Measurements from ENCODE around the gene ALKAL2. TPM values are rescaled to one million over a fixed set of nuclear protein-coding genes. Genes with fewer than 3 reads are reported as not detected.
A peak's percentile ranks its signal among the peaks of the same experiment; 100 is the strongest.

ALKAL2 gene
- total and polyA plus RNA-seq, 2 of the 13 experiments (the other 11 are each of a cell fraction or from before 2014, with no cell fraction given), result 0.22 to 1.7 TPM

- peak; percentile 98 for TF ChIP-seq SOX13 (IDR thresholded peaks at IDR 0.05)
- TF ChIP-seq SOX13 (CRISPR knock-in tag; conservative IDR thresholded peaks at IDR 0.05 in 1 of 2, IDR thresholded peaks at IDR 0.05 in 1 of 2), result peak in 1 of 2 experiments; percentile 100; a peak in 2 of 4 replicates
- peak; percentile 92 for TF ChIP-seq ZSCAN29 (CRISPR knock-in tag; conservative IDR thresholded peaks at IDR 0.05)
- peak; percentile 84 for TF ChIP-seq ZNF644 (CRISPR knock-in tag; IDR thresholded peaks at IDR 0.05; ENCODE audit: low read depth)
- TF ChIP-seq YEATS2 (CRISPR knock-in tag; IDR thresholded peaks at IDR 0.05; ENCODE audit: borderline replicate concordance), result peak; percentile 71; the same call in 1 of the 2 replicates
- TF ChIP-seq ZNF7 (CRISPR knock-in tag; IDR thresholded peaks at IDR 0.05), result peak; percentile 48; the same call in 1 of the 2 replicates
- no peak for TF ChIP-seq NFIB (CRISPR knock-in tag; IDR thresholded peaks at IDR 0.05; ENCODE audit: borderline replicate concordance)
- TF ChIP-seq TCF12 (IDR thresholded peaks at IDR 0.05), result no peak
- peak; percentile 81; the same call in 1 of the 2 replicates for TF ChIP-seq TCF12 (CRISPR knock-in tag; IDR thresholded peaks at IDR 0.05)
- no peak for TF ChIP-seq ZNF678 (CRISPR knock-in tag; IDR thresholded peaks at IDR 0.05)
- TF ChIP-seq REST (IDR thresholded peaks at IDR 0.05; ENCODE audit: borderline replicate concordance in 1 of 2, low read depth in 1 of 2, low read length in 2 of 2), result peak in 1 of 2 experiments; percentile 58; a peak in 1 of 4 replicates
- no peak for TF ChIP-seq RNF219 (CRISPR knock-in tag; IDR thresholded peaks at IDR 0.05)
- peak; percentile 95 for TF ChIP-seq ZKSCAN8 (CRISPR knock-in tag; IDR thresholded peaks at IDR 0.05; ENCODE audit: borderline replicate concordance)
- TF ChIP-seq ZNF556 (CRISPR knock-in tag; IDR thresholded peaks at IDR 0.05; ENCODE audit: borderline replicate concordance), result peak; percentile 83; the same call in 1 of the 2 replicates
- TF ChIP-seq SMAD1 (CRISPR knock-in tag; IDR thresholded peaks at IDR 0.05; ENCODE audit: borderline replicate concordance, low read depth), result no peak
- no peak; the same call in none of the 2 replicates for TF ChIP-seq GMEB2 (CRISPR knock-in tag; IDR thresholded peaks at IDR 0.05; ENCODE audit: low read depth)
- peak; percentile 64 for TF ChIP-seq HNF4G (IDR thresholded peaks at IDR 0.05; ENCODE audit: borderline replicate concordance, low read depth, low read length)
- TF ChIP-seq HNF4G (CRISPR knock-in tag; IDR thresholded peaks at IDR 0.05; ENCODE audit: borderline replicate concordance, low read depth), result peak; percentile 74; the same call in 1 of the 2 replicates
- peak; percentile 98 for TF ChIP-seq FOXA3 (CRISPR knock-in tag; IDR thresholded peaks at IDR 0.05)
- TF ChIP-seq ZNF24 (IDR thresholded peaks at IDR 0.05), result no peak
- peak; percentile 98 for TF ChIP-seq RARA (CRISPR knock-in tag; IDR thresholded peaks at IDR 0.05)
- peak; percentile 74; the same call in 1 of the 2 replicates for TF ChIP-seq AHR (CRISPR knock-in tag; IDR thresholded peaks at IDR 0.05)
- TF ChIP-seq KMT2B (CRISPR knock-in tag; IDR thresholded peaks at IDR 0.05), result peak; percentile 54
- TF ChIP-seq ZNF329 (CRISPR knock-in tag; IDR thresholded peaks at IDR 0.05; ENCODE audit: low read depth), result no peak
- peak; percentile 41; the same call in 1 of the 2 replicates for TF ChIP-seq ARNT2 (CRISPR knock-in tag; IDR thresholded peaks at IDR 0.05; ENCODE audit: low read depth)
These were observed 38.3 kb downstream of the ALKAL2 start (continued) for GRCh38 chr2:249538-250042.

Measured in HepG2 (cell line).